Endothelial cell of hepatic sinusoid (primary cell): ENCODE results near the gene PDCL2.
"Not testable (repeated sequence)": the region's sequence is repeated elsewhere in the genome, so short reads cannot be mapped to it uniquely, and the experiment has no call there.

Experiments used
- in situ Hi-C: cut with HindIII; loops from 2 replicates; pipeline ENCODE4 v1.10.0; 2017; ENCODE audit warnings: low sequenced_read_pairs

The PDCL2 gene

GRCh38 chr4:55598641-55599040, 6.6 kb upstream of the PDCL2 start:
- in situ Hi-C loops, result no loop called here

- in situ Hi-C loops, result no loop called here
Measured at GRCh38 chr4:55588160-55588559, 3.9 kb downstream of the PDCL2 start.

GRCh38 chr4:55582773-55583172, 9.3 kb downstream of the PDCL2 start:
- in situ Hi-C loops, result not testable (repeated sequence)

GRCh38 chr4:55578341-55579010, 13.6 kb downstream of the PDCL2 start:
- in situ Hi-C loops, result no loop called here

GRCh38 chr4:55575513-55575912, 16.5 kb downstream of the PDCL2 start:
- in situ Hi-C loops, result no loop called here

GRCh38 chr4:55574252-55574651, 17.8 kb downstream of the PDCL2 start:
- in situ Hi-C loops, result no loop called here

- in situ Hi-C loops, result no loop called here
Measured at GRCh38 chr4:55571806-55572205, 20.2 kb downstream of the PDCL2 start.

- in situ Hi-C loops, result no loop called here
Measured at GRCh38 chr4:55568905-55569504, 23.0 kb downstream of the PDCL2 start.

GRCh38 chr4:55561889-55562288, 30.2 kb downstream of the PDCL2 start:
- in situ Hi-C loops, result loop anchor here (5.0 kb wide), 1 partner anchor 105 kb away; no protein-coding TSS in a partner anchor

GRCh38 chr4:55560096-55560495, 31.9 kb downstream of the PDCL2 start:
- in situ Hi-C loops, result loop anchor here (5.0 kb wide), 1 partner anchor 103 kb away; no protein-coding TSS in a partner anchor

GRCh38 chr4:55554453-55555030, 37.5 kb downstream of the PDCL2 start:
- in situ Hi-C loops, result no loop called here

GRCh38 chr4:55553441-55554201, 38.4 kb downstream of the PDCL2 start:
- in situ Hi-C loops, result no loop called here

GRCh38 chr4:55551964-55552363, 40.1 kb downstream of the PDCL2 start:
- in situ Hi-C loops, result not testable (repeated sequence)

- in situ Hi-C loops, result no loop called here
Measured at GRCh38 chr4:55549888-55550287, 42.2 kb downstream of the PDCL2 start.

- in situ Hi-C loops, result no loop called here
Measured at GRCh38 chr4:55547918-55548317, 44.1 kb downstream of the PDCL2 start.

GRCh38 chr4:55547466-55547770, 44.6 kb downstream of the PDCL2 start:
- in situ Hi-C loops, result no loop called here

- in situ Hi-C loops, result no loop called here
Measured at GRCh38 chr4:55546756-55547465, 45.1 kb downstream of the PDCL2 start, which contains the start of gene CLOCK. Gene CLOCK (minus strand): TSS chr4:55546909. CDS start chr4:55482785, 64,124 bp downstream.

GRCh38 chr4:55546506-55546755, 45.6 kb downstream of the PDCL2 start:
- in situ Hi-C loops, result no loop called here

GRCh38 chr4:55545641-55546505, 46.2 kb downstream of the PDCL2 start:
- in situ Hi-C loops, result no loop called here

GRCh38 chr4:55545151-55545550, 46.9 kb downstream of the PDCL2 start:
- in situ Hi-C loops, result no loop called here
